ENCODE data around the gene CAV1. TPM values are rescaled to one million over a fixed set of nuclear protein-coding genes. Genes with fewer than 3 reads are reported as not detected.
A peak's percentile ranks its signal among the peaks of the same experiment; 100 is the strongest.

Gene CAV1
- total RNA-seq, 2 donors from 2014 or later = 396 to 398 TPM

DNA sequence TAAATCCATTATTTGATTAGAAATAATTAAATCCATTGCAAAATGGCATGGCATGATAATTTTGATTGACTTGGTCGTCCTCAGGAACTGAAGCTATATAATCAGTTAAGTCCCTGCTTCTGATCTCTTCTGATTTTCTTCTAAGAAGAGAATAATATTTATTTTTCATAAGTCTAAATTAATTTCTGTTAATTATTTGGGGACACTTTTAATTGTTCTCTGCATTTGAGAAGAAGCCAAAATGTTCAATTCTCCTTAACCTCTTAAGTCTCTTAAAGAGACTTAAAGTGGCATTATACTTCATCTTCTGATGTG is 67.2 kb downstream of the CAV1 start:
- TF ChIP-seq, protein P1, sequence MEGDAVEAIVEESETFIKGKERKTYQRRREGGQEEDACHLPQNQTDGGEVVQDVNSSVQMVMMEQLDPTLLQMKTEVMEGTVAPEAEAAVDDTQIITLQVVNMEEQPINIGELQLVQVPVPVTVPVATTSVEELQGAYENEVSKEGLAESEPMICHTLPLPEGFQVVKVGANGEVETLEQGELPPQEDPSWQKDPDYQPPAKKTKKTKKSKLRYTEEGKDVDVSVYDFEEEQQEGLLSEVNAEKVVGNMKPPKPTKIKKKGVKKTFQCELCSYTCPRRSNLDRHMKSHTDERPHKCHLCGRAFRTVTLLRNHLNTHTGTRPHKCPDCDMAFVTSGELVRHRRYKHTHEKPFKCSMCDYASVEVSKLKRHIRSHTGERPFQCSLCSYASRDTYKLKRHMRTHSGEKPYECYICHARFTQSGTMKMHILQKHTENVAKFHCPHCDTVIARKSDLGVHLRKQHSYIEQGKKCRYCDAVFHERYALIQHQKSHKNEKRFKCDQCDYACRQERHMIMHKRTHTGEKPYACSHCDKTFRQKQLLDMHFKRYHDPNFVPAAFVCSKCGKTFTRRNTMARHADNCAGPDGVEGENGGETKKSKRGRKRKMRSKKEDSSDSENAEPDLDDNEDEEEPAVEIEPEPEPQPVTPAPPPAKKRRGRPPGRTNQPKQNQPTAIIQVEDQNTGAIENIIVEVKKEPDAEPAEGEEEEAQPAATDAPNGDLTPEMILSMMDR (IDR thresholded peaks at IDR 0.05) = peak in 1 of 2 donors; percentile 11
- H3K9me3 ChIP-seq = no peaks in the 10 kb centered on the region
- peak overlapping the region; percentile 41 to 55 for H3K27ac ChIP-seq
- DNase-seq (ENCODE audit: low spot score) = no peak
- H3K4me3 ChIP-seq = peak overlapping the region; percentile 10 to 13
- H3K4me1 ChIP-seq = peaks cover 0 to 31% of the 10 kb centered on the region in 2 donors
- no peaks in the 10 kb centered on the region for H3K27me3 ChIP-seq
- no peaks in the 10 kb centered on the region for H3K36me3 ChIP-seq

DNA sequence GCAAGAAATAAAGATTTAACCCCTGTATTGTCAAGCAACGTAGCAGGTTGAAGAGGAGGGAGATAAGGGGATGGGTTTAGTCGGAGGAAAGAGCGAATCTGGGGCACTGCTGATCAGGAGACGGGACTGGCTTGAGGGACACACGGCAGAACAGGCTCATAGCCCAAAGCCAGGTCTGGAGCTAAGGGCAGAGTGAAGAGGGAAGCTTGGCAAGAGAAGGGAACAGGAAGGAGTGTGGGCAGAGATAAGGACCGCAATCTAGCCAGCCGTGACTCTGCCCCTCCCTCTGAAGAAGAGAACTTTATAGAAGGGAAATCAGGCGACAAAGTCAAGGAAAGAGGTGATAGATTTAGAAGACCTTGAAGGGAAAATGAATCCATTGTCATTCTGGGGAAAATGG is 67.6 kb downstream of the CAV1 start:
- Histone ChIP-seq H3K4me1 (peaks cover 0 to 31% of the 10 kb centered on the region in 2 donors), H3K27ac (peak overlapping the region; percentile 41 to 55), H3K27me3 (no peaks in the 10 kb centered on the region), H3K36me3 (no peaks in the 10 kb centered on the region), H3K4me3 (peak overlapping the region; percentile 10 to 13), H3K9me3 (no peaks in the 10 kb centered on the region)
- no peak for DNase-seq (ENCODE audit: low spot score)
- TF ChIP-seq, protein P1 (IDR thresholded peaks at IDR 0.05) = no peak

DNA sequence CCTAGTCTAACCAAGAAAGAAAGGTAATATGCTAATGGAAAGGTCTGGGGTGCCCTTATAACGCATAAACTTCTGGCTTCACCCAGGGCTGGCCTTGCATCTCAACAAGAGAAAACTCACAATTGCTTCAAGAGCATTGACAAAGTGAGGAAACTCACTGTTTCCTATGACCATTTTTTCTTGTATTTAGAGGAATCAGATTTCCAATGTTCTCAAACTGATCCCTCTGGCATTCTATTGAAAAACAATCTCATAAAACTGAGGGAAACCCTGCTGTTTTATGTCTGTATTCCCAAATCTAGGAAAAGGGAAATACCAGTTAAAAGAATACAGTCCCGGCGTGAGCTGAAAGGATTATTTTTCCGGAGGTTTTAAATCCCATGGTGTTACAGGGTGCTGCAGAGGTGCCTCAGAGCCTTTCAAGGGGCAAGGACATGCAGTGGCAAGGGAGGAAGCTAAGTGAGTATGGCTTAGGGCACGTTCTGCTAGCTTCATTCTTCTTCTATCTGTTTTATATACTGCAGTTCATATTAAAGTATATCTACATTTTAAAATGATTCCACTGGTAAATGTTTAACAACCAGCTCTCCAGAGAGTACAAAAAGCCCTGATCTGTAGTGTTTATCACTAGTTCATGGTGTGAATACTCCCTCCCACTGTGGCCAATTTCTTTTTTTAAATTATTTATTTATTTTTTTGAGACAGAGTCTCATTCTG is 68.7 kb downstream of the CAV1 start:
- no peaks in the 10 kb centered on the region for H3K36me3 ChIP-seq
- peaks cover 0 to 25% of the 10 kb centered on the region in 2 donors for H3K4me1 ChIP-seq
- H3K9me3 ChIP-seq = no peaks in the 10 kb centered on the region
- H3K27ac ChIP-seq = peak overlapping the region; percentile 41 to 55
- no peaks in the 10 kb centered on the region for H3K27me3 ChIP-seq
- H3K4me3 ChIP-seq = no peak overlapping the region
- no peak for DNase-seq (ENCODE audit: low spot score)
- TF ChIP-seq, protein P1 (IDR thresholded peaks at IDR 0.05) = no peak

DNA sequence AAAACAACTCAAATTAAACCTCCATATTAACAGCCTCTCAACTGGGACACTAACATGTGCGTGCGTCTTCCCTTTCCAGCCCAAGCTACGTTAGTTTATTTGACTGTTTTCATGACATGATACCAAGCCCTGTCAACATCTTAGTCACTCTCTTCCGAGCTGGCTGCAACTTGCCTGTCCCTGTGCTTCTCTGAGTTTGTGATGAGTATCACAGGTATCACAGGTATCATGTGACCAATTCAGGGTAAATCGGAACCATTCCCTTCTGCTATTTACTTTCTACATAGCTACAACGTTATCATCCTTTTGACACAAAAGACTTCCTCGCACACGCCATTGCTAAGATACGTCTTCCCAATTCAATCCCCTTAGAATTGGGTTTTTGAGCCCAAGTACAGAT is 70.2 kb downstream of the CAV1 start:
- DNase-seq (ENCODE audit: low spot score) = no peak
- peaks cover 0 to 18% of the 10 kb centered on the region in 2 donors for H3K4me1 ChIP-seq
- H3K27ac ChIP-seq = no peak overlapping the region
- H3K36me3 ChIP-seq = no peaks in the 10 kb centered on the region
- TF ChIP-seq, protein P1 (IDR thresholded peaks at IDR 0.05) = no peak
- H3K9me3 ChIP-seq = no peaks in the 10 kb centered on the region
- H3K27me3 ChIP-seq = no peaks in the 10 kb centered on the region
- no peak overlapping the region for H3K4me3 ChIP-seq

DNA sequence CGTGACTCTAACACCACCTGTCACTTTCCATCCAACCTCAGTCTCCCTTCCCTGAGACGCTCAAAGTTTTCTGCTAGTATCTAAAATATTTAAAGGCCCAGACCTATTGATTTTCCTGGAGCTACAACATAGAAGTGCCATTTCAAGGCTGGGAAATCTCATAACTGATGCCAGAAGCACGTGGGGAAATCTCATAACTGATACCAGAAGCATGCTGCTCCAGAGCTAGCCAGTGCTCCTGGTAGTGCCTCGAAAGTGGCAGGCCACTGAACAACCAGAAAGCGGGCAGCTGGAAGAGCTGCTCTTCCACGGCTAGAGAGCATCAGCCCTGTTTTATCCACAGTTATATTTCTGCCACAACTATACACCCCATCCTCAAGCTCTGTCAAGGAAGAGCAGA is 72.5 kb downstream of the CAV1 start:
- no peak for DNase-seq (ENCODE audit: low spot score)
- no peak overlapping the region for H3K27ac ChIP-seq
- H3K4me3 ChIP-seq = no peak overlapping the region
- H3K4me1 ChIP-seq = peaks cover 0 to 12% of the 10 kb centered on the region in 2 donors
- no peaks in the 10 kb centered on the region for H3K9me3 ChIP-seq
- TF ChIP-seq, protein P1 (IDR thresholded peaks at IDR 0.05) = no peak
- H3K27me3 ChIP-seq = no peaks in the 10 kb centered on the region
- no peaks in the 10 kb centered on the region for H3K36me3 ChIP-seq

DNA sequence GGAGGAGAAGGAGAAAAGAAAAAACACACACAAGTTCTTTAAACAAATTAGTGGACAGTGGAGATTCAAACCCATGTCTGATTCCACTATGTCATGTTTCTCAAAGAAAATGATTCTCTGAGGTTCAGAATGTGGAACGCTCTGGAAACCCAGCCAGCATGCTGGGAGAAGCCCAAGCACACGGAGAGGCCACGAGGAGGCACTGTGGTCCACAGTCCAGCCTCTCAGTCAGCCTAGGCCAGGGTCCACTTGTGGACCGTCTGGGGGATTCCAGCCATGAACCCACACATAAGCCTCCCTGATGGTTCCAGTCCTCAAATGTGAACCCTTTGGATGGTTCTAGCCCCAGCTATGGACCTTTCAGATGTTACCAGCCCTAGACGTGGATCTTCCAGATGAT is 73.4 kb downstream of the CAV1 start:
- TF ChIP-seq, protein P1 (IDR thresholded peaks at IDR 0.05) = peak in 1 of 2 donors; percentile 41
- no peaks in the 10 kb centered on the region for H3K9me3 ChIP-seq
- no peaks in the 10 kb centered on the region for H3K27me3 ChIP-seq
- no peak overlapping the region for H3K4me3 ChIP-seq
- DNase-seq (ENCODE audit: low spot score) = no peak
- no peak overlapping the region for H3K27ac ChIP-seq
- peaks cover 0 to 3% of the 10 kb centered on the region in 2 donors for H3K4me1 ChIP-seq
- H3K36me3 ChIP-seq = no peaks in the 10 kb centered on the region

All from right atrium auricular region (tissue), 2 donors.